HG02588 (cell line): Measurements from ENCODE around the gene PDZRN4.

Experiments
- ATAC-seq: cut with Tn5 transposase; IDR thresholded peaks from one replicate; pipeline ENCODE4 v1.9.1; 2021; ENCODE audit warnings: mild to moderate bottlenecking, moderate library complexity; ENCODE audit not compliant: unreplicated experiment

Gene PDZRN4

DNA sequence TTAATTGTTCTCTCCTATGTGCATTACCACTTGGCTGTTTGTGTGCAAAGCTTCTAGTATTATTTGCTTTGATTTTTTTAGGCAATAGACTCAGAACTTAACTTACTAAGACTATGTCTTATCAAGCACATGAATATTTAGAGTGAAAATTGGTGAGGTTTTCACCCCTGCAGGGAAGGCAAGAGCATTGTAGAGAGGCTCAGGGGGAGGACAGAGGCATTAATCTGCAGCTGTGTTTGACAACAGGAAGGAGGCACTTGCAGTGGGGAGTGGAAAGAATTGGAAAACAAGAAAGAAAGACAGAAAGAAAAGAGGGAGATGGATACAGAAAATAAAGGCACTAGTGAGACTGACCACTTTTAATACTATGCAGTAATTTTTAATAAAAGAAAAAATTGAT is 431.6 kb downstream of the PDZRN4 start:
- no peak for ATAC-seq

DNA sequence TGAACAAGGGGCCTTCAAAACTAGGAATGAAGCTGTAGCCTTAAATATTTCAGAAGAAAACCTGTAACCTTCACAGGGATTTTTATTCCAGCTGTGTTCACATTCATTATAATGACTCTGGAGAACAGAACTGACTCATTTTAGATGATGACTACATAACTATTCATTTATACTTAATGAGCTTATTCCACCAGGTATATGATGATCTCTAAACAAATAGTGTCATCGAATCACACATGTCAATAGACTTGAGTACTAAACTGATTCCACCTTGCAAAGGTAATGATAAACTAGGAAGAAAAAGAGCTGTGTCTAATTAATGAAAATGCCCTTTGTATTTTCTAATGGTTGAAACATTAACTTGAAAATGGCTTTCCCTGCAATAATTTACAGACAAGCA is 433.2 kb downstream of the PDZRN4 start:
- ATAC-seq = no peak
